RPMI7951 (cell line): Measurements from ENCODE around the gene SMIM24. TPM values are rescaled to one million over a fixed set of nuclear protein-coding genes. Genes with fewer than 3 reads are reported as not detected.
"Not testable (repeated sequence)": the region's sequence is repeated elsewhere in the genome, so short reads cannot be mapped to it uniquely, and the experiment has no call there.

Source experiments
- DNase-seq: peaks from one replicate; pipeline ENCODE4 v3.0.0-alpha.2; 2012; ENCODE audit warnings: low read depth
- total RNA-seq: library from RNA; depleted of rRNA; stranded (reverse); fragments of >200 nt; shearing (Covaris generic); gene quantifications from 2 replicates; pipeline ENCODE4 v1.2.3, GENCODE V29; 2014; rRNA removed

The SMIM24 gene
- total RNA-seq, 1 experiment from 2014 or later = not detected

GRCh38 chr19:3433805-3434540, 46.4 kb downstream of the SMIM24 start:
- no peak for DNase-seq

- no peak for DNase-seq
Measured at GRCh38 chr19:3433313-3433712, 47.0 kb downstream of the SMIM24 start.

DNA sequence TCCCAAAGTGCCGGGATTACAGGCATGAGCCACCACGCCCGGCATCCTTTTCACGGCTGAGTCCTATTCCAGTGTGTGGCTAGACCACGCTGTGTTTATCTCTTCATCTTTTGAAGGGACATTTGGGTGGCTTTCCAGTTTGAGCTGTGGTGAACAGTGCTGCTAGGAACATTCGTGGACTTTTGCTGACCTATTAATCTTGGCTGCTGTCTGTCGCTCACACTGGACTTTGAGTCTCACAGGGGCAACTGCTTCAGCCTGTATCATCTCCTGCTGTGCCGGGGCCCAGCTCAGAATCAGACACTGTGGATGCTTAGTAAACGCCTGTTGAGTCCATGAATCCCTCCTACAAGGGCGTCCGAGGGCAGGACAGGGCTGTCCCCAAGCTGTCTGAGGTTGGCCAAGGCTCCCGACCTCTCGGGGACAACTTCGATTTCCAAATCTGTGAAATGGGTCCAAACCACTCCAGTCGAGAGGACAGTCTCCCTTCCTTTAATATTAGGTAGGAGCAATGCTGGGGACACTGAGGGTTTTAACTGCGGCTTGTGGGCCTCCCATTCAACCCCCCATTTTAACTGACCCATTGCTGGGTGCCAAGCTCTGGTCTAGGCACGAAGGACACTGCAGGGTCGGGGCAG, 48.4 kb downstream of the SMIM24 start:
- no peak for DNase-seq

DNA sequence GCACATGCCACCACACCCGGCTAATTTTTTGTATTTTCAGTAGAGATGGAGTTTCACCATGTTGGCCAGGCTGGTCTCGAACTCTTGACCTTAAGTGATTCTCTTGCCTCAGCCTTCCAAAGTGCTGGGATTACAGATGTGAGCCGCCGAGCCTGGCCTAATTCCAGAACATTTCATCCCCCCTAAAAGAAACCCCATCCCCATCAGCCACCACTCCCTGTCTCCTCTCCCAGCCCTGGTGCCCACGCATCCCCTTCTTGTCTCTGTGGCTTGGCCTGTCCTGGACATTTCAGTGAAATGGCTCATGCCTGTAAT, 50.0 kb downstream of the SMIM24 start:
- not testable (repeated sequence) for DNase-seq

DNA sequence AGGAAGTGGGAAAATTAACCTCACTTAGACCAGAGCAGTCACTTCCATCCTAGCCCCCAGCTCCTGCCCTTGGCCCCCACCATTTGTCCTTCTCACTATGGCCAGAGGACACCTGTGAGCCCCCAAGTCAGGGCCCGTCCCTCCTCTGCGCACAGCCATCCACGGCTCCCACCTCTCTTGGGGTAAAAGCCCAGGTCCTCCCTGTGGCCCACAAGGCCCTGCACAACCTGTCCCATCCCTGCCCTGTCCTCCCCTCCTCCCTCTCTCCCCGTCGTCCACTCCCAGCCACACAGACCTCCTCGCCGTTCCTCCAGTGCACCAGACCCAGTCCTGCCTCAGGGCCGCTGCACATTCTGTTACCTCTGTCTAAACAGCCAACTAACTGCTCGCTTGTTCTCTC, 53.9 kb downstream of the SMIM24 start:
- DNase-seq = no peak

Other genes starting within 250 kb of the SMIM24 start
- 20.9 and 21.2 TPM in 2 replicates for gene NFIC, start 113.9 kb downstream of the SMIM24 start, total RNA-seq
- not detected in 2 replicates for gene SMIM44, start 2.9 kb upstream of the SMIM24 start, total RNA-seq
- gene DOHH, start 20.1 kb upstream of the SMIM24 start, total RNA-seq = 7.1 and 9.1 TPM in 2 replicates
- gene FZR1, start 25.8 kb upstream of the SMIM24 start, total RNA-seq = 37.2 and 48.2 TPM in 2 replicates
- not detected in 2 replicates for gene TEKTIP1, start 58.6 kb upstream of the SMIM24 start, total RNA-seq
- 205 and 240 TPM in 2 replicates for gene MFSD12, start 77.1 kb upstream of the SMIM24 start, total RNA-seq
- gene HMG20B, start 92.4 kb upstream of the SMIM24 start, total RNA-seq = 135 and 192 TPM in 2 replicates
- gene GIPC3, start 105.0 kb upstream of the SMIM24 start, total RNA-seq = 0.49 and 0.96 TPM in 2 replicates
- gene TBXA2R, start 126.3 kb upstream of the SMIM24 start, total RNA-seq = 4.3 and 4.4 TPM in 2 replicates
- gene CACTIN, start 146.3 kb upstream of the SMIM24 start, total RNA-seq = 16.5 and 21.6 TPM in 2 replicates
- gene PIP5K1C, start 219.9 kb upstream of the SMIM24 start, total RNA-seq = 13.1 and 13.9 TPM in 2 replicates
- gene TJP3, start 227.9 kb upstream of the SMIM24 start, total RNA-seq = not detected in 2 replicates